GM18909 (cell line): ENCODE results near the gene SNX11.
A peak's percentile ranks its signal among the peaks of the same experiment; 100 is the strongest.
"Not testable (repeated sequence)": the region's sequence is repeated elsewhere in the genome, so short reads cannot be mapped to it uniquely, and the experiment has no call there.

Experiments used
- ATAC-seq: cut with Tn5 transposase; IDR thresholded peaks from one replicate; pipeline ENCODE4 v1.9.1; 2021; ENCODE audit warnings: mild to moderate bottlenecking; ENCODE audit not compliant: unreplicated experiment, poor library complexity

The SNX11 gene, protein sequence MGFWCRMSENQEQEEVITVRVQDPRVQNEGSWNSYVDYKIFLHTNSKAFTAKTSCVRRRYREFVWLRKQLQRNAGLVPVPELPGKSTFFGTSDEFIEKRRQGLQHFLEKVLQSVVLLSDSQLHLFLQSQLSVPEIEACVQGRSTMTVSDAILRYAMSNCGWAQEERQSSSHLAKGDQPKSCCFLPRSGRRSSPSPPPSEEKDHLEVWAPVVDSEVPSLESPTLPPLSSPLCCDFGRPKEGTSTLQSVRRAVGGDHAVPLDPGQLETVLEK

DNA sequence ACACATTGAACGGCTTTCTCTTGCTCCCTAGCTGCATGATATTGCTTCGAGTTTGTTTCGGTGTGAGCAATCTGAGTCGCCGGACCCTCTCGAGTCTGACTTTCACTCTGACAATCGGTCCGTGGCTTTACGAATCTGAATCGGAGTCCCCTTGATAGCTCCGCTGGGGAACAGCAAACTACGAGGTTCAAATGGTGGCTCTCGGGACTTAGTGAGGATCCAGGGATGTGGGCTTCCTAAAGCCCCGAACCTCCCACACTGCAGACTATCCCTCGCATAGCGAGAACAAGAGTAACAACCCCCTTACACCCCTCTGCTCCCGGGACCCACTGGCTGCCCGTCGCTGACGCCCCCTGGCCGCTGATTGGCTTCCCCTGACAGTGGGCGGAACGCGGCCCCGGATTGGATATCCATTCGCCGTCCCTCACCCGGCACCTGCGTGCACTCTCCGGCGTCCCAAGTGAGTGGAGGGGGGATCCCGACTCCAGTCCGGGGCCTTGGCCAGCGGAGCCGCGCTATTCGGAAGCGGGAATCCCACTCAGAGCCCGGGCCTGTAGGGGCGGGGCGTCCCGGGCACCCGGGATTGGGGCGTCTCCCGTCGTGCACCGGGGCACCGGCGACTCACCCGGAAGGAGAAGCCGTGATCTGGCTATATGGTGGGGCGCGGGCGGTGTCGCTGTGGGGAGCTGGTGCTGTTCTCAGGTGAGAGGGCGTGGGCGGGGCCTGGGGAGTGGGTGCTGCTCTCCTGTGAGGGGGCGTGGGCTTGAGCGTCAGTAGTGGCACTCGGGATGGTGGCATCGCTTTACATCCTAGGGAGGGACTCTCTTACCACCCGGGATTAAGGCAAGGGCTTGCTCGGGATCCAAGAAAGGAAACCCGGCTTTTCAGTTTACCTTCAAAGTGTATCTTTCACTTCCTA lies at the start of gene SNX11:
SNX11 (plus strand) TSS at position 630 of the 919 bp plus-strand sequence. CDS start 4,278 bp downstream, outside the sequence.
- peak; percentile 84 for ATAC-seq

DNA sequence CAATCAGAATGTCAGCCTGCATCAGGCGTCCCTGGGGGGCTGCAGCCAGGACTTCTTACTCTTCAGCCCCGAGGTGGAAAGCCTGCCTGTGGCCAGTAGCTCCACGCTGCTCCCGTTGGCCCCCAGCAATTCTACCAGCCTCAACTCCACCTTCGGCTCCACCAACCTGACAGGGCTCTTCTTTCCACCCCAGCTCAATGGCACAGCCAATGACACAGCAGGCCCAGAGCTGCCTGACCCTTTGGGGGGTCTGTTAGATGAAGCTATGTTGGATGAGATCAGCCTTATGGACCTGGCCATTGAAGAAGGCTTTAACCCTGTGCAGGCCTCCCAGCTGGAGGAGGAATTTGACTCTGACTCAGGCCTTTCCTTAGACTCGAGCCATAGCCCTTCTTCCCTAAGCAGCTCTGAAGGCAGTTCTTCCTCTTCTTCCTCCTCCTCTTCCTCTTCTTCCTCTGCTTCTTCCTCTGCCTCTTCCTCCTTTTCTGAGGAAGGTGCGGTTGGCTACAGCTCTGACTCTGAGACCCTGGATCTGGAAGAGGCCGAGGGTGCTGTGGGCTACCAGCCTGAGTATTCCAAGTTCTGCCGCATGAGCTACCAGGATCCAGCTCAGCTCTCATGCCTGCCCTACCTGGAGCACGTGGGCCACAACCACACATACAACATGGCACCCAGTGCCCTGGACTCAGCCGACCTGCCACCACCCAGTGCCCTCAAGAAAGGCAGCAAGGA lies 49.0 kb upstream of the SNX11 start:
- no peak for ATAC-seq

DNA sequence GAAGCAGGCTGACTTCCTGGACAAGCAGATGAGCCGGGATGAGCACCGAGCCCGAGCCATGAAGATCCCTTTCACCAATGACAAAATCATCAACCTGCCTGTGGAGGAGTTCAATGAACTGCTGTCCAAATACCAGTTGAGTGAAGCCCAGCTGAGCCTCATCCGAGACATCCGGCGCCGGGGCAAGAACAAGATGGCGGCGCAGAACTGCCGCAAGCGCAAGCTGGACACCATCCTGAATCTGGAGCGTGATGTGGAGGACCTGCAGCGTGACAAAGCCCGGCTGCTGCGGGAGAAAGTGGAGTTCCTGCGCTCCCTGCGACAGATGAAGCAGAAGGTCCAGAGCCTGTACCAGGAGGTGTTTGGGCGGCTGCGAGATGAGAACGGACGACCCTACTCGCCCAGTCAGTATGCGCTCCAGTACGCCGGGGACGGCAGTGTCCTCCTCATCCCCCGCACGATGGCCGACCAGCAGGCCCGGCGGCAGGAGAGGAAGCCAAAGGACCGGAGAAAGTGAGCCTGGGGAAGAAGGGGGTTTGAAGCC lies 48.4 kb upstream of the SNX11 start:
- no peak for ATAC-seq

DNA sequence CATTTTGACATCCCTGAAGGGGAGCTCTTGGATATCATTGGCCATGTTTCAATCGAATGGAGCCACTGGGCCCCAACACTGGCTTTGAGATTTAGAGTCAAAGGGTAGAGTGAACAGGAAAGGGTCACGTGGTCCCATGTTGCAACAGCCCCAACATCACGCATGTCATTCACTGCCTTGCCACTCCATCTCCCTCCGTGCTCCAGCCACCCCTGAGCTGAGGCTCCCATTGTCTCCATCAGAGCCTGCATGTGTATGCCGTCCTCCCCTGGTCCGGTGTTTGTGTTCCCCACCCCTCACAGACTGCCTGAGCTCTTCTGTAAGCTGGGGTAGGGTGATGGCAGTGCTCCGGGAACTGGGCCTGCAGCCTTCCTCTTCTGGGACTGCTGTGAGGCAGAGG lies 47.3 kb upstream of the SNX11 start:
- ATAC-seq, result no peak

DNA sequence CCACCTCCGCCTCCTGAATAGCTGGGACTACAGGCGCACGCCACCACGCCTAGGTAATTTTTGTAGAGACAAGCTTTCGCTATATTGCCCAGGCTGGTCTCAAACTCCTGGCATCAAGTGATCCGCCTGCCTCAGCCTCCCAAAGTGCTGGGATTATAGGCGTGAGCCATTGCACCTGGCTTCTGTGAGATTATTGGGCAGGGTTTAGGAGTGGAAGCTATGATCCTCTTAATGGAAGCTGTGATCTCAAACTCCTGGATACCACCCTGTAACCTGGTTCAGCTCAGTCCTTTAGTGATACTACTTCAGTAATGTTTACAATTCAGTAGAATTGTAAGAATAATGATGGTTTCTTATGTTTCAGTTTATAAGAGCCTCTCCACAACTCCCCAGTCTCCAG lies 45.3 kb upstream of the SNX11 start:
- ATAC-seq, result no peak

DNA sequence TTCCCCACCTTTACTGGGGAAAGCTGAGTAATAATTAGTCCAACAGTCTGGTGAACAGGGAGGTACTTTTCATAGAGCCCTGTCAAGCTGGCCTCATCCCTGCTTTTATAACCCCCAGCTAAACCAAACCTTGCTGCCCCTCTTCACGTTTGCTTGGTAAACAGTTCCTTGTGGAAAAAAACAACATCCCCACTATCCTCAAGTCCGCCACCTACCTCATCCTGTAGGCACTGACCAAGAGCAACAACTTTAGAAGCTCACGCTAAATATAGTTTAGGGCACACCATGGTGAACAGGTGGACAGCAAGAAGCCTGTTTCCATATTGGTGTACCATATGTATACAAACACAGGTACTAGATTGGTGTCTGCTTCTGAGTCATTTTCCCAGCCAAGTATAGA lies 42.9 kb upstream of the SNX11 start:
- ATAC-seq, result no peak

DNA sequence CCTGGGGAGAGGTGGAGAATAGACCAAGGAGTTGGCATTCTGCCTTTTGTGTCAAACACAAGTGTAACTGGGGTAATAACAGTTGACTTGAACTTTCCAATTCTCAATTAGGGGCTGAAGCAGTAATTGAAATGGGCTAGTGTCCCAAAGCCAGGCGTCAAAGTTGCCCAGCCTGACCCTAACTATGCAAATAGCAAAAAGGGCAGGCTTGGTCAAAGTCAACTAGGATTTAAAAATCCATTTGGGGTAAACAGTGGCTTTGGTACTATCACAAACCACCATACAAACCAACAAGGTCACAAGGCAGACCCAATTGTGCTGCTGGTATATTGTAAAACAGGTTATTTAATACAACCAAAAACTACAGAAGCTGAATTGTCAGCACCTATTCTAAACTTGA lies 41.4 kb upstream of the SNX11 start:
- no peak for ATAC-seq

DNA sequence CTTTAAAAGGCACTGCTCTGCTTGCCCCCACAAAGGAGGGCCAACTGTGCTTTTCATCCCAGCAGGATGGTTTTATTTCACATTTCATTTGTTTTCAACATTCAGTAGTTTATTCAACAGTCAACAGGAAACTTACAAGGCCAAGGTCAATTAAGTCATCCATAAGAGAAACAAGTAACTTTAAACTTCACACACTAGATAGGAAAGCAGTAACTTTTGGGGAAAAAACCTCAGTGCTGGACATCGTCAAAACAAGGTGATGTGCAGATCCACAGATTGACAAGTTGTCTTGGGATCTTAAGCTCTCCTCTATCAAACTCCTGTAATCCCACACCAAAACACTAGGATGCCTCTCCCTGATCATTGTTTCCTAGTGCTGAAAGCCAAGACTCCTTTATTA lies 40.9 kb upstream of the SNX11 start:
- no peak for ATAC-seq

DNA sequence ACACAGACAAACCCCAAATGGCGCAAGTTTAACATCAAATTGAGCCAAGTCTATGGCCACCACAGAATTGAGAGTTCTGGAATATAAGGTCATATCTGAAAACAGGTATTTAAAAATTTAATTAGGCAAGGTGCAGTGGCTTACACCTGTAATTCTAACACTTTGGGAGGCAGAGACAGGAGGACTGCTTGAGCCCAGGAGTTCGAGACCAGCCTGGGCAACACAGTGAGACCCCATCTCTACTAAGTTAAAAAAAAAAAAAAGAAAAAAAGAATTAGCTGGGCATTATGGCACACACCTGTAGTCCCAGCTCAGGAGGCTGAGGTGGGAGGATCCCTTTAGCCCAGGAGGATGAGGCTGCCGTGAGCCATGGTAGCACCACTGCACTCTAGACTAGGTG lies 40.3 kb upstream of the SNX11 start:
- ATAC-seq, result no peak

DNA sequence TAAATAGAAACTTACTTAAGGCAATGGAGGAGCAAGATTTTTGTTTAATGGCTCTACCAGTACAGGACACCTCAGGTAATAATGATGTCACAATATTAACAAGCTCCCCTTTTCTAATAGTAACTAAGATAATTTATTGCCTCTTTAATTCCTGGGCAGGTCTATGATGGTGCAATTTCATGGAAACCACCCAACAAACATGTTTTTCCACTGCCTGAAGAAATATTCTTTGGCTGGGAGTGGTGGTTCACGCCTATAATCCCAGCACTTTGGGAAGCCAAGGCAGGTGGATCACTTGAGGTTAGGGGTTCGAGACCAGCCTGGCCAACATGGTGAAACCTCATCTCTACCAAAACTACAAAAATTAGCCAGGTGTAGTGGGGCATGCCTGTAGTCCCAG lies 39.8 kb upstream of the SNX11 start:
- not testable (repeated sequence) for ATAC-seq

DNA sequence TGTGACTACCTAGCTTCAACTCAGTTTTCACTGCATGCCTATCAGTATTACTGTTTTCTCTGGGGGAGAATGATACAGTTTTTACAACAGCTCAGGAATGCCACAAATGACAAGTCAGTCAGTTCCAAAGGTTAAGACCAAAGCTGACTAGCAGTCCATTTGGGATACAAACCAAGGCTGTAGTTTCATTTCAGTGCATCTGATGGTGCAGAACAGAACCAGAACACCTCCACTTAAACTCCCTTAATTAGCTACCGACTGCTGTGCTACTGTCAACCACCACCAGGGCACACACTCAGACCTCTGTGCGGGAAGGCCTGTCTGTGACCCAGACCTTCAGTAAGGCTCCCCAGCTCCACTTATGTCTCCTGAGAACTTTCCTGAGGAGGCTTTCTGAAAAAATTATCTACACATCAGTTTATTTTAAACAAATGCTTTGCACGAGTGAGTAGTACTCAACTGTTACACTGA lies 39.0 kb upstream of the SNX11 start:
- no peak for ATAC-seq

DNA sequence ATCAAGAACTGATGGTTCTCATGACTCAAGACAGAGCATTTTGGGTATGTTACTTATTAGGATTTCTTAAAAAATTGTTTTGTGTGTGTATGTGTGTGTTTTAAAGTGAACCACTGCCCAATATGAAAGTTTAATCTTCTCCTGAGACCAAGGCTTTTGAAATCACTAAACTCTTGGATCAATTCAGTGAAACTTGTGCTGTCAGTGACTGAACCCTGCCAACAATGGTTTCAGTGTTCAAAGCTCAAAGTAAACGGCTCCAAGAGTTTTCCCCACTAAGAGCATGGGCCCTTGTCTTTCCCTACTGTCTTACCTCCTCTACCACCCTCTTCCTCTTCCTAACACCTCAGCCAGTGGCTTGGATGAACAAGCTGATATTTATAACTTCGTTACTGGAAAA lies 37.4 kb upstream of the SNX11 start:
- ATAC-seq, result no peak

DNA sequence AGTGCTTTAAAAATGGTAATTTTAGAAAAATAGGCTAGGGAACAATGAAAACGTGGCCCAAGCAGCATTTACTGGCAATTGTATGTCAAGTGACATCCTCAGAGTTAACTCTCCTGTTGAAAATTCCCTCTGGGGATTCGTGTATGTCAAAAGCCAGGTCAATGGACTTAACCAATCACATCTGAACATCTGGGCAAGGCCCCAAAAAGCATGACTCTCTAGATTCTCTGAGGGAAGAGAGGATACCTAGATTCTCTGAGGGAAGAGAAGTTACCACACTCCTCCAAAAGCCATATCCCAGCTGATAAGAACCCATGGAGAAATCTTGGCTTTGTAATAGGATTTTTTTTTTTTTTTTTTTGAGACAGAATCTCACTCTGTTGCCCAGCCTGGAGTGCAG lies 35.9 kb upstream of the SNX11 start:
- ATAC-seq, result no peak

DNA sequence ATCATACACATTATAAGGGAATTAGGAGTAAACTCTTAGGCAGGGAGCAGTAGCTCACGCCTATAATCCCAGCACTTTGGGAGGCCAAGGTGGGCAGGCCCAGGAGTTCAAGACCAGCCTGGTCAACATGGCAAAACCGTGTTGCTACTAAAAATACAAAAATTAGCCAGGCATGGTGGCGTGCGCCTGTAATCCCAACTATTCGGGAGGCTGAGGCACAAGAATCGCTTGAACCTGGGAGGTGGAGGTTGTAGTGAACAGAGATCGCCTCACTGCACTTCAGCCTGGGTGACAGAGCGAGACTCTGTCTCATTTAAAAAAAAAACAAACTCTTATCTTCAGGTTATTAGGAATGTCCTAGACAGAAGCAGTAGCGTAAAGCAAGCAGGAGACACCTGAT lies 34.8 kb upstream of the SNX11 start:
- not testable (repeated sequence) for ATAC-seq

DNA sequence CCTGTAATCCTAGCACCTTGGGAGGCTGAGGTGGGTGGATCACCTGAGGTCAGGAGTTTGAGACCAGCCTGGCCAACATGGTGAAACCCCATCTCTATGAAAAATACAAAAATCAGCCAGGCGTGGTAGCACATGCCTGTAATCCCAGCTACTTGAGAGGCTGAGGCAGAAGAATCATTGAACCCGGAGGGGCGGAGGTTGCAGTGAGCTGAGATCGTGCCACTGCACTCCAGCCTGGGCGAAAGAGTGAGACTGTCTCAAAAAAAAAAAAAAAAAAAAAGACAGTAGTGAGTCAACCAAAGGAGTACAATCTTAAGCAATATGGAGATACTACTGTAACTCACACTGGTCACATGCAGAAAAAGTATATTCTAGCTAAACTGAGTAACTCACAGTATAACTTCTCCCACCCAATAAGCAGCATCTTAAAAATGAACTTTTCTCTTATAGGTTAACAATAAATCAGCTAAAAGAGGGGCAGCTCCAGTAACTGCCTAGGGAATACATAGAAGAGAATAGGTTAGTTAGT lies 33.9 kb upstream of the SNX11 start:
- not testable (repeated sequence) for ATAC-seq

DNA sequence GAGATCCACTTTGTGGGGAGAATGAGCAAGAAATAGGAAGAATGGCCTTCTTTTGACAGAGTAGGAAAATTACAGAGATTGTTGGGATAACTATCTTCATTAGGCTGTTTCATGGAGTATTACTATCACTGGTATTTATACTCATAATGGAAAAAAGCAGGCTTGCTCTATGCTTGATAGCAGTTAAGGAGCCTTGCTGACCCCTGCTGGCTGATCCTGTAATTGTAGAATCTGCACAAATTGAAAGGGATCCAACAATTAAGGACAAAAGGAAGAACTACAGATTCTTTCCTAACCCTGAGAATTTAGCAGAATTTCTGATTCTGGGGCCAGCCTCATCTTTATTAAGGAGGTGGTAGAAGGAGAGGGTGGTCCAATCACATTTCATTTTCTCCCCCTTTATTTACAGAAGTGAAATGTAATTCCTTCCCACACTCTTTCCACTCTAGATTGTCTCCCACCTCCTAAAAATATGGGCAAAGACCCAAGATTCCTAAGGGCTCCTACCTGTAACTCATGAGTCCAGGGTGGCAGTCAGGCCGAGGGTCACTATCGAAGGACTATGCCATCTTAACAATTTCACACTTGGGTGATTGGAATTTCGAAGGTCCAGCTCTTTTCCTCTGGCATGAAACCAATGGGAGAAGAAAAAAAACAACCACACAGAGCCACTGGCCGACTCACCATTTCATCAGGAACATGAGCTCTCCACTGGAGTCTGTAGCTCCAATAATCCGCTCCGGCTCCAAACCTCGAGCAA lies 33.1 kb upstream of the SNX11 start:
- ATAC-seq, result no peak

DNA sequence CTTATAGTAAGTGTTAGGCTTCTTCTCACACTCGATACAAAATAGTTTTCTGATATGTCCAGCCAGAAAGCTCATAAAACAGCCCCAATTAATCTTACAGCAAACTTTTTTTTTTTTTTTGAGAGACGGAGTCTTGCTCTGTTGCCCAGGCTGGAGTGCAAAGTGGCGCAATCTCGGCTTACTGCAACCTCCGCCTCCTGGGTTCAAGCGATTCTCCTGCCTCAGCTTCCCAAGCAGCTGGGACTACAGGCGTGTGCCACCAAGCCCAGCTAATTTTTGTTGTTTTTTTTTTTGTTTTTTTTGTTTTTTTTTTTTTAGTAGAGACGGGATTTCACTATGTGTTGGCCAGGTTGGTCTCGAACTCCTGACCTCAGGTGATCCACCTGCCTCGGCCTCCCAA lies 30.4 kb upstream of the SNX11 start:
- not testable (repeated sequence) for ATAC-seq

DNA sequence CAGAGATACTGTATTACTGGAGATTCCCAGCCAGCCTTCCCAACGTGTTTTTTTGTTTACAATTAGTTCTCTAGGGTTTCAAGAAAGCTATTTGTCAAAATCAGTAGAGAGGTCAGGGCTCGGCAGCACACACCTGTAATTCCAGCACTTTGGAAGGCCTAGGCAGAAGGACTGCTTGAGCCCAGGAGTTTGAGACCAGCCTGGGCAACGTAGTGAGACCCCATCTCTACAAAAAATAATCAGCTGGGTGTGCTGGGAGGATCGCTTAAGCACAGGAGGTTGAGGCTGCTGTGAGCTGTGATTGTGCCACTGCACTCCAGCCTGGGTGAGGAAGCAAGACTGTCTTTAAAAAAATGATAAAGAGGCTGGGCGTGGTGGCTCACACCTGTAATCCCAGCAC lies 25.7 kb upstream of the SNX11 start:
- no peak for ATAC-seq

DNA sequence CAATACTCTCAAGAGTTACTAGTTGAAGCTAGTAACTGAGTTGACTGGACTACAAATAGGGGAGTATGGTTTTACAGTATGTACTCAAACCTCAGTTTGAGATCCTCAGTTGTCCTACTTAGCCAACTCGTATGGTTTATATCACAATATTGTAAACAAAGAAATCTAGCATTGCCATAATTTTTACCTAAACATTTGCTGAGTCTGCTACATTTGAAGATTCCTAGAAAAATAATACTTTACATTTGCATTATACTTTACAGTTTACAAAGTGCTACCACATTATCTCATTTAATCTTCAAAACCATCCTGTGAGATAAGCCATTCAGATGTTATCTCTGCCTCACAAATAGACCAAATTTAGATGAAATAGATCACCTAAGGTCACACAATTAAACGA lies 22.6 kb upstream of the SNX11 start:
- ATAC-seq, result no peak
